Effector CD4-positive, alpha-beta T cell (primary cell): ENCODE data around the gene MAEL. TPM values are rescaled to one million over a fixed set of nuclear protein-coding genes. Genes with fewer than 3 reads are reported as not detected.

Experiments
- DNase-seq: peaks from one replicate; pipeline ENCODE4 v3.0.0-alpha.2; 2020
- total RNA-seq: gene quantifications from one replicate; lab custom pipeline; 2026; lab: John Stamatoyannopoulos, UW

MAEL gene
- total RNA-seq = not detected

DNA sequence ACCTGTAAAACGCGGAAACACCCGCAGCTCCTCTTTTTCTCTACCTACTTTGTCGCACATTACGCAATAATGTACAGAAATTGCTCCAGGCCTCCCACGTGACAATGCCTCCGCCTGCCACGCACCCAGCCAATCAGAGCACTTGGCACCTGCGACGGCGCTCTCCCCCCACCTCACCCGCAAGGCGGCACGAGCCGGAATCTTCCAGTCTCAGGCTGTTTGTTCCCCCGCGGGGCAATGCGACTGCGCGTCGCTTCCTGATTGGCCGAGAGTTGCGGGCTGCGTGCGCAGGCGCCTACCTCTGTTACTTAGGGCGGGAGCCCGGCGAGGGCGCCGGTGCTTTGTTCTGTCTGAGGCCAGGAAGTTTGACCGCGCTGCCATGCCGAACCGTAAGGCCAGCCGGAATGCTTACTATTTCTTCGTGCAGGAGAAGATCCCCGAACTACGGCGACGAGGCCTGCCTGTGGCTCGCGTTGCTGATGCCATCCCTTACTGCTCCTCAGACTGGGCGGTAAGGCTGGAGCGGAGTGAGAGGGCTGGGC lies at the start of gene MAEL:
Gene MAEL, plus strand, starts transcription at position 307 of the 542 bp plus-strand sequence. Its CDS starts 73 bp downstream, at position 380.
- no peak for DNase-seq

DNA sequence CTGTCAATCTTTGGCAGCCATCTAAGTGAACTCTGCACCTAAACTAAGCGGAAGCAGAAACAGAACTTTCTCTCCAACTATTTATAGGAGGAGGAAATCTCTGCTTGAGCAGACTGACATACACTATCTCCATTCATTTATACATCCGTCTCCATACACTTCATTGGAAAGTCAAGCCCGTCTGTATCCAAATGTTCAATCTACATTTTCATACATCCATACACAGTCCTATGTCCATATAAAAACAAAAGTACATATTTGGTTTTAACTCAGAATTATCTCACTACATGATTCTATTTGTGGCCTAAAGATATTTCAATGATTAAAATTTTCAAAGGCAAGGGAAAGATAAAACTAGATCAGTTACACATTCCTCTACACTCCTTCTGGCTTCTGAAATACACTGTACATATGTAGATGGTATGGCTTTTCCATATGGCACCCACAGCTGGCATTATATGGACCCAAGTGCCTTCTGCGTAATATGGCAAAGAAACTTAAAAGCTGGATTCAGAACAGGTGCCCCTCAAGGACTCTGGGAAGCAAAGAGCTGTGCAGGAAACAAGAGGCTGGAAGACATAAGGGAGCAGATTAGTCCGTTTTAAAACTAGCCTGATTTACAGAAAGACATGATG lies 49.2 kb upstream of the MAEL start:
- no peak for DNase-seq

GRCh38 chr1:166944186-166944967 lies 44.7 kb upstream of the MAEL start:
- DNase-seq = no peak

- DNase-seq = no peak
Observed at GRCh38 chr1:166947398-166948043, 41.6 kb upstream of the MAEL start.

DNA sequence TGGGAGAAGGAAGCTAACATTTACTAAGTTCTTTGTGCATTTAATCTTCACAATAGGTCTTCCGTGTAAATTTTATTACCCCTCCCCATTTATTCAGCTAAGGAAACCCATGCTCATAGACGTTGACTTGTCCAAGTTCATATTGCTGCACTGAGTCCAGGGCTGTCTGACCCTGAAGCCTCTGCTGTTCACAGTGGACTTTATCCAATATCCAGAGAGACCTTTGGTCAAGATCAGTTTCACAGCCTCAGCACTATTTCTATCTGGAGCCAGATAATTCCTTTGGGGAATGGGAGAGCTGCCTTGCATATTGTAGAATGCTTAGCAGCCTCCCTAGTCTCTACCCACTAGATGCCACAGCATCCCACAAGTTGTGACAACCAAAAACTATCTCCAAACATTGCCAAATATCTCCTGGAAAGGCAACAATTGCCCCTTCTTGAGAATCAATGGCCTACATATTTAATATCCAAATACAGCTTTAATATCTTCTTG lies 40.2 kb upstream of the MAEL start:
- no peak for DNase-seq

DNA sequence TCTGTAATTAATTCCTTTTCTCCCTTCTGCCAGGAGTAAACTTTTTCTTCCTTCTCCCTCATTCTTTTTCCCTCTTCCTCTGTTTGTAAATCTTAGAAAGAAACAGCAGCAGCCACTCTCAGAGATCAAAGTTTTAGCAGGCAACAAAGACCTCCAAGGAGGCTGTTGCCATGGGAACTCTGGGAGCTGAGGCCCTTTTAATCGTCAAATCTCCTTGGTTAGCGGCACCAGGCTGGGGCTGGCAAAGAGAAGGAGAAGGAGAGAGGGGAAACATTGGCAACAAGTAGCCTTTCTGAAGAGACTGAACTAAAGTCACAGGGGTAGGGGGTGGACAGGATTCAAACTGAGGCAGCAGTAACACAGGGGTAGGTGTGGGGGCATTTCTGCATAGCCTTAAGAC lies 38.9 kb upstream of the MAEL start:
- no peak for DNase-seq

- DNase-seq = no peak
Observed at GRCh38 chr1:166951050-166951449, 38.0 kb upstream of the MAEL start.

GRCh38 chr1:166952002-166952746 lies 36.9 kb upstream of the MAEL start:
- DNase-seq = no peak

DNA sequence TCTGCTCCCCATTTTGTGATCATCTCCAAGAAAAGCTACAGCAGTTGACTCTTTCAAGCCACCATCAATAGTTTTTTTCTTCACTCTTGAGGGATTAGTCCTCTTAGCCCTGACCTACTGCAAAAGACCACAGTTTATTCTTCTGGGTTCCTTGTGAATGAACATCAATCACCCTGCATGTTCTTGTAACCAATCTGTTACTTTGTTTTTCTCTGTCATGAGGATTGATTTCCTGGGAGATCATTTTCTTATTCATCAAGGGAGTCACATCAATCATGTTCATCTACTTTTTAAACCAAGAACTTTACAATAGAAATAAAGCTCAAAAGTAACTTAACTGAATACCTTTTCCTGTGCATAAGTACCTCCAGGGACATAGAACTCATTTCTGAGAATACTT lies 35.6 kb upstream of the MAEL start:
- no peak for DNase-seq

DNA sequence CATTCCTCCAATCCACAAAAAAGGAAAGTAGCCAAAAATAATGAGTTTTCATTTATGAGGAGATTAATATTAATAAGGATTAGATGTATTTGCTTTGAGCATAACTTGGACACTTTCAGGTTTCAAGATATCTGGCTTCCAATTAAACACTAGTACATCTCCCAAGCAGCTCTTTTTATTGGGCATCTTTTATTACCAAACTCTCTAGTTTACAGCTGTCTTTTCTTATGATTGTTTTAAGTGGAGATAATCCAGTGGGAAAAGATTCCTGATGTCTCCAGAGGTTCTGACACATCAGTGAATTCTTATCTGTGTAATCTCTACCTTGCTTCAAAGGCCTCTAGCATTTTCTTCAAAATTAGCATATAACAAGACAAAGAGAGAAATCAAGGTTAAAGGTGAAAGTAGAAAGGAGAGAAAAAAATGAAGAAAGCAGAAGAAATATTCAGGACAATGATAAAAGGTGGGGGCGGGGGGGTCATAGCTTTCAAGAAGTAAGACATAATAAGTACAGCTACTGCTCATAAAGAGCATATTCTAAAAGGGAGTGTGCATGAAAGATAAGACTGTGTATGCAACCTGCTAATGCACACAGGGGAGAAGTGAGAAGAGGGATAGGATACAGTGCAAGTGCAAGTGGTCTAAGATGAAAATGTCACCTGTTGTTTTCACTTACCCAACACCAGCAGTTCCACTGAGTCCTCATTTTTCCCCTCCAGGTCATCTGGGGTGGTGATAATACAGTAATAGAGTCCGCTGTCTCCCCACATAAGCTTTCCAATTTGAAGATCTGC lies 32.8 kb upstream of the MAEL start:
- DNase-seq = no peak

- DNase-seq = no peak
Observed at GRCh38 chr1:166956872-166957271, 32.2 kb upstream of the MAEL start.

DNA sequence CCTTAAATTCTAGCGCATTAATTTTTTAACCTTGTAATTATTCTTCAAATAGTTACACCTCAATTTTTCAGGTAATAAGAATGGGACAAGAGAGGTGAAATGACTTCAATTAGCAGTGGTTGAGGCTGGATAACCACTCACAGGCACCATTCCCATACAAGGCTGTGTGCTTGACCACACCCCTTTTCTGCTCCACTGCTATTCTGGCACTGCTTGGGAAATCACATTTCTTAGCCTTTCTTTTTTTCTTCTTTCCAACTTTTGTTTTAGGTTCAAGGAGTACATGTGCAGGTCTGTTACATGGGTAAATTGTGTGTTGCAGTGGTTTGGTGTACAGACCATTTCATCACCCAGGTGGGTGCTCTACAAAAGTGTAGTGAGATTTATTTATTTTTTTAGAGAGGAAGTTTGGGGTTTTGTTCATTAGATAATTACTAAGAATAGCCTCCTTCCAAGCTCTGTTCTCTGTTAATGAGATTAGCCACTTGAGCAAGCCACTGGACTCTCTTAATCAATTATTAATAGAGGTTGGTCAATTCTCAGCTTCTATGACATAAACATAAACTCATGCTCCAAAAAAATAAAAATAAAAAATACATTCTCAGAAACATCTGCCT lies 28.1 kb upstream of the MAEL start:
- DNase-seq = no peak

- DNase-seq = no peak
Observed at GRCh38 chr1:166969074-166969677, 19.9 kb upstream of the MAEL start.

DNA sequence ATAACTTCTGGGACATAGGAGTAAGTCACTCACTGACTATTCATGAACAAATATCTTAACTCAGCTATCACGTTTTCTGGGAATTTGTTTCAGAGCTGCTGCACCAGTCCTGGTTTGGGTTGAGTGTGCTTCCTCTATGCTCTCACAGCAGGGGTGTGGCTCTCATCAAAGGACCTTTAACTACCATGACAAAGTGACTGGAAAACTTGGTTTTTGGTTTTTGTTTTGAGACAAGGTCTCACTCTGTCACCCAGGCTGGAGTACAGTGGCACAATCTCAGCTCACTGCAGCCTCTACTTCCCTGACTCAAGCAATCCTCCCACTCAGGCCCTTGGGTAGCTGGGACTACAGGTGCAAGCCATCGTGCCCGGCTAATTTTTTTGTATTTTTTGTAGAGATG lies 17.8 kb upstream of the MAEL start:
- no peak for DNase-seq

GRCh38 chr1:166972193-166972592 lies 16.9 kb upstream of the MAEL start:
- DNase-seq = no peak

DNA sequence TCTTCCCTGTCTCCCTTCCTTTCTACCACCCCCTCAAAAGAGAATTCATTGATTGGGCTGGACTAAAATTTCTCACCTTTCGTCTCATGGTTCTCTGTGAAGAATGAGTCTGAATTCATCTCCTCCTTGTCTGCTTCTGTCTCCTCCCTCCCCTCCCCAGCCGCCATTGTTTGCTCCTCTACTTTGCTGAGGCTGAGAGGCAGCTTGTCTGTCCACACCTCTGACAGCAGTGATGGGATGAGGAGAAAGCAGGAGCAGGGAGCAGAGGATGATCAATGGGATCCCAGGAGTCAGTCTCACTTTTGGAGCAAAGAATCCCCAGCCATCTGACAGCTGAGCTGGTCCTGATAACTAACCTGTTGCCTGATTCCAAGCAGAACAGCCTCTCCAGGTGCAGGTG lies 16.3 kb upstream of the MAEL start:
- DNase-seq = no peak

DNA sequence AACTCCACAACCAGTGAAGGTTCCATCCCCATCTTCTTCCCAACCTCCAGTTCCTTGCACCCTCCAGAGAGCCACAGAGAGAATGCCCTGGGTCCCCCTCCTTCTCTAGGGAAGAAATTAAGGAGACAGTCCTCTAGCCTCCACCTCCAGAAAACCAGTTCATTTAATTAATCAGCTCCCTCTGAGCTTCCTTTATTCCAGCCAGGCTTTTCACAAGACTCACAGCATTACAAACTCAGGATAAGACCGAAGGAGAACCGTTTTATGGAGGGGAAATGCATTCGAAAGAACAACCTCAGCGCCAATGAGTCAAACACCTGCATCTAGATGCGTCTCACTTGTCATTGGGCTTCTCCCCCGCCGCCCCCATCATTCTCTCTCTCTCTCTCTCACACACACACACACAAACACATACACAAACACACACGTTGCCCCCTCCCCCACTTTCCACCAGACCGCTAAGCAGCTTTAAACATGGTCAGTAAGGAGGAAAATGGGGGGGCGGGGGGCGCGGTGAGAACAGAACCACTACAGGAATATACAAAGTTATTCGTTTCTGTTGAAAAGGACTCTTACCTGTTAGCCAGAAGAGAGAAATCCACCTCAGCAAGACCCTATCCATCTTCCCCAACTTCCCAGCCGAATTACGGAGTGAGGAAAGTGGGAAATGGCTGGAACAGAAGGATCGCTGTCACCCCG lies 14.3 kb upstream of the MAEL start:
- DNase-seq = no peak

- peak; percentile 18 for DNase-seq
Observed at GRCh38 chr1:166975361-166976129, 13.5 kb upstream of the MAEL start, which contains the start of gene ILDR2. Gene ILDR2 (minus strand): TSS chr1:166975540. CDS start chr1:166975268, 272 bp downstream.

DNA sequence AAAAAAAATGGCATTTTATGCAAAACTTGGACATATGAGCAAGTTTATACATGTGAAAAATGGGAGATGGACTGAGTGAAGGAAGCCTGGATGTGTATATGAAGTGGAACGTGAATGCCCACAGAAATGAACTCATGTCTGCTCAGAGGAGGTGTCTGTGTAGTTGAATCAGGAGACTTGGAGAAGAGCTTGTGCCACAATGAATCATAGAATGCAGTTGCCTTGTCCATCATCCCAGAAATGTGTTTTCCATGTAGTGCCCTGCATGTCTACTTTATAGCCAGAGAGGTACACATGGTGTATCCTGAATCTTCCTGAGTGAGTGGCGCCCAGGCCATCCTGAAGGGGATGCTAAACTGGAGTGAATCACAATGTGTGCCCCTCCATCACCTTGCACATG lies 11.1 kb upstream of the MAEL start:
- DNase-seq = no peak
